ENCODE measurements around the gene WDTC1.

The WDTC1 gene

GRCh38 chr1:27338751-27339150, 104.3 kb downstream of the WDTC1 start:
- DNase-seq, result no peak

GRCh38 chr1:27339213-27339612, 104.8 kb downstream of the WDTC1 start:
- DNase-seq, result no peak

GRCh38 chr1:27341525-27342252, 107.3 kb downstream of the WDTC1 start, which contains the start of gene SYTL1:
Gene SYTL1, plus strand, starts transcription at chr1:27342022. Its CDS starts 3,313 bp downstream, at chr1:27345335.
- DNase-seq, result peak; percentile 60

GRCh38 chr1:27342391-27342777, 108.0 kb downstream of the WDTC1 start:
- DNase-seq, result no peak

GRCh38 chr1:27342778-27343638, 108.6 kb downstream of the WDTC1 start:
- peak; percentile 48 for DNase-seq

- DNase-seq, result no peak
Measured at GRCh38 chr1:27343639-27344025, 109.2 kb downstream of the WDTC1 start.

GRCh38 chr1:27345272-27345671, 110.8 kb downstream of the WDTC1 start:
- DNase-seq, result peak; percentile 15

- DNase-seq, result no peak
Measured at GRCh38 chr1:27346357-27346756, 111.9 kb downstream of the WDTC1 start.

GRCh38 chr1:27346991-27347624, 112.7 kb downstream of the WDTC1 start:
- DNase-seq, result peak; percentile 13

- peak; percentile 21 for DNase-seq
Measured at GRCh38 chr1:27348861-27349783, 114.7 kb downstream of the WDTC1 start.

GRCh38 chr1:27349784-27350662, 115.6 kb downstream of the WDTC1 start:
- peak; percentile 71 for DNase-seq

- peak; percentile 60 for DNase-seq
Measured at GRCh38 chr1:27350663-27351540, 116.5 kb downstream of the WDTC1 start.

- no peak for DNase-seq
Measured at GRCh38 chr1:27351541-27352107, 117.2 kb downstream of the WDTC1 start.

GRCh38 chr1:27353166-27353565, 118.7 kb downstream of the WDTC1 start:
- DNase-seq, result no peak

- no peak for DNase-seq
Measured at GRCh38 chr1:27353629-27354028, 119.2 kb downstream of the WDTC1 start.

- DNase-seq, result no peak
Measured at GRCh38 chr1:27355683-27356082, 121.3 kb downstream of the WDTC1 start.

- DNase-seq, result no peak
Measured at GRCh38 chr1:27356277-27356618, 121.8 kb downstream of the WDTC1 start.

GRCh38 chr1:27356619-27357280, 122.3 kb downstream of the WDTC1 start:
- no peak for DNase-seq

- DNase-seq, result peak; percentile 90
Measured at GRCh38 chr1:27357281-27358037, 123.0 kb downstream of the WDTC1 start.
